Measurements from ENCODE around the gene IFNB1.

- TF ChIP-seq CTCF (IDR thresholded peaks at IDR 0.05) (no peak), POLR2A (IDR thresholded peaks at IDR 0.05) (no peak), POLR2AphosphoS5 (IDR thresholded peaks at IDR 0.05) (no peak)
Observed at GRCh38 chr9:21039302-21039701, 38.4 kb downstream of the IFNB1 start.

All from sigmoid colon (tissue), 4 donors.